Stimulated activated CD8-positive, alpha-beta memory T cell treated with anti-CD3 and anti-CD28 coated beads, Interleukin-7, amount 100 ng/mL, for 48 hours (primary cell): ENCODE measurements around the gene TMEM150C.

Experiments used
- DNase-seq, 2 donors: peaks; one replicate each; pipeline ENCODE4 v3.0.0-alpha.2; 2020; ENCODE audit warnings: low read depth in 1 of 2; ENCODE audit errors: extremely low read depth in 1 of 2

The TMEM150C gene

GRCh38 chr4:82561786-82562563 is at the start of gene TMEM150C:
TSS of gene TMEM150C (minus strand) at chr4:82561988. CDS start at chr4:82504657, 57,331 bp downstream.
- DNase-seq = no peak

DNA sequence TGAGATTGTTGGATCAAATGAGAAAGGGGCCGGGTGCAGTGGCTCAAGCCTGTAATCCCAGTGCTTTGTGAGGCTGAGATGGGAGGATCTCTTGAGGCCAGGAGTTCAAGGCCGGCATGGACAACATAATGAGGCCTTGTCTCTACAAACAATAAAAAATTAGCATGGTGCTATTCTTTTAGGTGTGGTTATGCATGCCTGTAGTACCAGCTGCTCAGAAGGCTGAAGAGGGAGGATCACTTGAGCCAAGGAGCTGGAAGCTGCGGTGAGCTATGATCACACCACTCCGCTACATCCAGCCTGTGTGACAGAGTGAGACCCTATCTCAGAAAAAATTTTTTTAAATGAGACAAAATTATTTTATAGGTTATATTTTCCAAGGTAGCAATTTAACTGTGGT is 49.7 kb upstream of the TMEM150C start:
- no peak for DNase-seq

DNA sequence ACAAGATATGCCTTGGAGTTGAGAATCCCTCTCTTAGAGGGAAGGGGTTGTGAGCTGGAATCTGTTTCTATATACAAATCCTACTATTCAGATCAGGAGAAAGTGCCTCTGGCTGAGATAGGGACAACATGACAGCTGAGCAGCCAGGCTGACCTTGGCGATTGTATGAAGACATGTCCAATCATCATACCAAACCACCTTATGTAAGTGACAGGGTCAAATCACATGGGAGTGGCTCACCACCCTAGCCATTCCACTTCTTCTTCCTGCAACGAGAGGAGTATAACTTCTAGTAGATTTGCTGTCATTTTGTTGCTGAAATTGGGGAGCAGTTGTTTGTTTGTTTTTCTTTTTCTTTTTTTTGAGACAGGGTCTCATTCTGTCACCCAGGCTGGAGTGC is 48.3 kb upstream of the TMEM150C start:
- no peak for DNase-seq

DNA sequence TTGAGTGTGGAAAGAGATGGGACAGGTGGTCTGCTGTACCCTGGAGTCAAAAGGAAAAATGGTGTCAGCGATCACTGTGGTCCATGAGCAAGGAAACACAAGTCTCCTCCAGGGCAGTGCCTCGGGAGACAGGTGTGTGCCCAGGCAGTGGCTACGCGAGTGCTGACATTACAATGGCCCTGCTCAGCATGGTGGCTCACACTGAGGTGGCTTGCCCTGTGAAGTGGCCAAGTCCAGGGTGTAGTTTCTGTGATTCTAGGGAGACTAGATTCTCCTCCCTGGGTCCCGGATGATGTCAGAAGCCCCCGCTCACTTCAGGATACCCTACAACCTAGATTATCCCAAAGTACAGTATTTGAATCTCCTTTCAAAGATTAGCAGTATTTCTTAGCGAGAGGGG is 44.8 kb upstream of the TMEM150C start:
- DNase-seq = no peak

GRCh38 chr4:82604522-82604921 is 42.7 kb upstream of the TMEM150C start:
- no peak for DNase-seq

DNA sequence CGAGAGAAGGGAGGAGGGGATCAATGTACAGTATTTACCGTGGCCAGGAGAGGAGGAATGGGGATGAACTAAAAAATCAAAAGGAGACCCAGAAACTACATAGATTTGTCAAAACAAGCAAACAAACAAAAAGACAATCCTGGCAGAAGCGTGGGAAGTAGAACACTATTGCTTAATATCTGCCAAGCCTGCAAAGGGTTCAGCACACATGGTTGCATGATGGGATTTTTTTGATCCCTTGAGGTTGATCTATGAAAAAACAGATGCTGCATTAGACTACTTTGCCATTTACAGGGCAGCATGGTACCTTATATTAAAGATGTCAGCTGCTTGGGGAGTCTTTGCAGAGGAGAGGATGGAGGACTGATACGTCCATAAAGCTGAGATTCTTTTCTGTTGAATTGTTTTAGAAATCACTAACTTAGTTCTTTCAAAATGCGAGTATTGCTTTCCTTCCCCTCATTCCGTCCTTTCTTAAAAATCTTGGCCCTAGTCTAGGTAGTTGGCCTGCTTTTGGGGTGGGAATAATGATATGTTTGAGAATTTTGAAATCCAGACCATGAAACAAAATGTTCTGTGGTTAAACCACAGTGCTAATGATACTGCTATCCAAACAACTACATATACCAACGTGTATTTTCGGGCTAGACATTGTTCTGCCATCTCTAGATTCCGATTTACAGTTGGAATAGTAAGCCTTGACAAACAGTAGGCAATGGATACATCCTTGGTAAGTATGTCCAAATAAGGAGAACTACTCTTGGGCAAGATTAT is 39.6 kb upstream of the TMEM150C start:
- DNase-seq = no peak

GRCh38 chr4:82599336-82599735 is 37.5 kb upstream of the TMEM150C start:
- DNase-seq = no peak

DNA sequence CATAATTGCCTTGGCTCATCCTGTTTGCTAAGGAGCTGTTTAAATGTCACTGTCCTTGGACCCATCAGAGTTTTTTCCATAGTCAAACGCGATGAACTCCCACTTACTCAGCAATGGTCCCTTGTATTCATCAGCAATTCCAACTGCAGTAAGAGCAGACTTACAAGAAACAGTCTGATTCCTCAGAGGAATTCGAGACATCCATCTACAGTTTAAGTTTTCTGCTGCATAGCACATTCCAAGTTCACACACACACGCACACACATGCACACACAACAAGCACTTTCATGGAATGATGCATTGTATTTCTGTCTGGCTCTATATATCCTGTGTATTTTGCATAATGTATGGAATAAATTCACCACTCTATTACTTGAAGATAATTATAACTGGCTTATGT is 32.7 kb upstream of the TMEM150C start:
- no peak for DNase-seq

DNA sequence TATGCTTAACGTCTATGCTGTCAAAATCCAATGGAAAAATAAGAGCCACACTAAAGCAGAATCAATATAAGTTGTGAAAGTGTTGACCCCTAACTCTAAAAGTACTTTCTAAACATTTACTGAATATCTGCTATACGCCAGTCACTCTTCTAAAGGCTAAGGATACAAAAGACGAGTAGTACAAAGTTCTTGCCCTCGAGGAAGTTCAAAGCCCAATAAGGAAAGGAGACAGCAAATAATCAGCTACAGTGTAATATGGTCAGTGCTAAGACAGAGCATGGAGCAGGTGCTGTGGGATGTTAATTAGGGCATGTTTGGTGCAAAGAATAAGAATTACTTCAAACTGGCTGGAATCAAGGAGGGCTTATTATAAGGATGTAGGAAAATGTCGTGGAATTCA is 31.6 kb upstream of the TMEM150C start:
- no peak for DNase-seq

- no peak for DNase-seq
Observed at GRCh38 chr4:82592639-82593038, 30.9 kb upstream of the TMEM150C start.

GRCh38 chr4:82591592-82591991 is 29.8 kb upstream of the TMEM150C start:
- DNase-seq = no peak

DNA sequence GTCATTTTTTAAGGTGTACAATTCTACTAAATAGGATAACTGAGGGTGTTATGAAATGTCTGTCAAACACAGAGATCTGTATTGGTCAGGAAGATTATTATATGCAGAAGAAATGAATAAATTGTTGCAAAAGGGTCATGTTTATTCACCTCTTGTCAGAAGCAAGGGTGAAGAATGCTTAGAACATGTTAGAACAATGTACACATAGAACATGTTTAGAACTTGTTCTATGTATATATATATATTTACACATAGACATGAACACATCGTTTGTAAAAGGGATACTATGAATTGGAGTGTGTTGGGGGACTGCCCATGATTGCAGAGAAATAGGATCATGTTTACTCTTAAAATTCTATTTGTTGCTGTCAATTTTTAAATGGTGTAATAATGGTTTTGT is 28.0 kb upstream of the TMEM150C start:
- DNase-seq = no peak

- DNase-seq = no peak
Observed at GRCh38 chr4:82588771-82589270, 27.0 kb upstream of the TMEM150C start.

DNA sequence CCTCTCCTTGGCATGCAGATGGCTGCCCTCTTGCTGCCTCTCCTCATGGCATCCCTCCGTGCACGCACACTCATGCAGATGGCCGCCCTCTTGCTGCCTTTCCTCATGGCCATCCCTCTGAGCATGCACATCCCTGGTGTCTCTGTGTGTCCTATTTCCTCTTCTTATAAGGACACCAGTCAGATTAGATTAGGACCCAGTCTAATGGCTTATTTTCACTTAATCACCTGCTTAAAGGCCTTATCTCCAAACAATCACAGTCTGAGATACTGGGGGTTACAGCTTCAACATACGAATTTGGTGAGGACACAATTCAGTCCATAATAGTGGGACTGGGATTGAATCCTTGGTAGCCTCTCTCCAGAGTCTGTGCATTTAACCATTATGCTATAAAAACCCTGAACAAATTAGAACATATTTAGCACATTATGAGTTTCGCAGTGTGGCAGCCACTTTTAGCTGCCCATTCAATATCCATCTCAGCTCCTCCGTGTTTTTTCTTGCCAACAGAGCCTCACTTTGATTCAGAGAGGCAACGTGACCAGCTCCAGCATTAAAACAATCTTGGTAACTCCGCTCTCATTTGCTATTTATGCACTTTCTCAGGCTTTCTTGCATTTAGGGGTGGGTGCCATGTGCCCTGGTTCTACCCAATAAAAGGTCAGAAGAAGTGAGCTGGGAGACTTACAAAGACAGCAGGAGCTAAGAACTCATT is 26.2 kb upstream of the TMEM150C start:
- DNase-seq = no peak

DNA sequence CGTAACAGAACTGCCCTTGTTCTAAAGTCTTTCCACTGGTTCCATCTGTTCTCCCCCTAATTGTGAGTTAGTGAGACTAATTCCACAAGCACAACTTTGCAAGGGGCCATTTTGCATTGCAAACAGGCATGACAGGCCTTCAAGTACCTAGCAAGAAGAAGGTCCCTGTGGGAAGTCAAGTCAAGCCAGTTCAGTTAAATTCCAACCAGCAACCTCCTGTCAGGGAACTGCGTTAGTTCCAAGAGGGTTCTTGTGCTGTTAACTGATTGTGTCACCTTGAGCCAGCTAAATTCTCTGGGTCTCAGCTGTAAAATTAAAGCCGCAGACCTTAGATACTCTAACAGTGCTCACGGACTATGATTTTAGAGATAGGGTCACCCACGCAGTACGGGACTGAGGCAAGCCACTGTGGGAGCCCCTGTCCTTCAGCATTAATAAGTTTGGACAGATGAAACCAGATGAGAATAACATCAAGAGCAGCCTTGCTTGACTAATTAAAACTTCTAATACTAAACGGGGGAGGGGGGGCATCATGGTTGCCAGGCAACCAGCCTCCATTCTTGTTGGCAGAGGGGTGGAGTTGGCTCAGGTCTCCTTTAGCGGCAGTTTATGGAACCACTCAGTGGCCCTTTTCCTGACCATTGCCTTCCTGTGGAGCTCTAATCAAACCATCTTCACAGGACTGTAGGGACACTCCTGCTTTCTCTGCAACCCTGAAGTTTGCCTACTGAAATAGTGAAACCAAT is 24.1 kb upstream of the TMEM150C start:
- no peak for DNase-seq

GRCh38 chr4:82584931-82585330 is 23.1 kb upstream of the TMEM150C start:
- no peak for DNase-seq

- no peak for DNase-seq
Observed at GRCh38 chr4:82583897-82584587, 22.3 kb upstream of the TMEM150C start.

GRCh38 chr4:82579932-82580331 is 18.1 kb upstream of the TMEM150C start:
- no peak for DNase-seq

GRCh38 chr4:82578935-82579334 is 17.1 kb upstream of the TMEM150C start:
- no peak for DNase-seq

DNA sequence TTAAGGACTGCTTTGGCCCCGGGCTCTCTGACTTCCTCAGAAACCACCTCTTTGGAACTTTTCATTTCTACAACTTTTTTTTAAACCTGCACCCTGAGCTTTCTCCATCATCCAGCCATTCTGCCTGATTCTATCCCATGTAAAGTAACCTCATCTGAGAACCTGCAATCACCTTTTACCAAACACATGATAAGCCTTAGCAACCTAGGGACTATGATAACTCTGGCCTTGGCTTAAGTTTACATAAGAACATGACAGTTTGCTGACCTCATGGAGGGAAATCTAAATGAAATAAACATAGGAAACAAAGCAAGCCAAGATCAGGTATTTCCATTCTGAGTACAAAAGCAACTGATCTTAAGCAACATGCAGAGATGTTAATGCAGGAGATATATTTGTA is 15.7 kb upstream of the TMEM150C start:
- no peak for DNase-seq
